ENCODE data around the gene LRRC38. TPM values are rescaled to one million over a fixed set of nuclear protein-coding genes. Genes with fewer than 3 reads are reported as not detected.

Gene LRRC38
- total and polyA plus RNA-seq, 2 of the 8 experiments (the other 6 are each of a cell fraction or from before 2014, with no cell fraction given), result 0.17 to 0.63 TPM

GRCh38 chr1:13483946-13484345, 29.9 kb downstream of the LRRC38 start (continued):
- TF ChIP-seq NANOG (IDR thresholded peaks at IDR 0.05; ENCODE audit: insufficient read depth, low read depth, low read length, poor library complexity, severe bottlenecking), result no peak
- TF ChIP-seq HDAC6 (IDR thresholded peaks at IDR 0.05; ENCODE audit: low read depth, low read length), result no peak
- TF ChIP-seq TAF7 (optimal IDR thresholded peaks at IDR 0.05; ENCODE audit: borderline replicate concordance, low read depth, low read length), result no peak
- no peak for TF ChIP-seq SP2 (IDR thresholded peaks at IDR 0.05; ENCODE audit: low read length)
- TF ChIP-seq CHD1 (IDR thresholded peaks at IDR 0.05; ENCODE audit: low read depth, low read length), result no peak
- no peak for TF ChIP-seq SAP30 (IDR thresholded peaks at IDR 0.05; ENCODE audit: insufficient read depth, insufficient replicate concordance, low read length)
- no peak for TF ChIP-seq SP4 (IDR thresholded peaks at IDR 0.05; ENCODE audit: low read length)
